ENCODE measurements around the gene SPATA2.
A peak's percentile ranks its signal among the peaks of the same experiment; 100 is the strongest.

The SPATA2 gene

GRCh38 chr20:49955167-49955566 is 39.8 kb upstream of the SPATA2 start:
- no peak for ATAC-seq

GRCh38 chr20:49951151-49951550 is 35.8 kb upstream of the SPATA2 start:
- peak; percentile 89 for ATAC-seq
- TF ChIP-seq ZFP30 (CRISPR knock-in tag; IDR thresholded peaks at IDR 0.05) (no peak), CREB5 (CRISPR knock-in tag; IDR thresholded peaks at IDR 0.05; ENCODE audit: low read depth) (no peak), GLIS3 (CRISPR knock-in tag; IDR thresholded peaks at IDR 0.05) (no peak), BACH2 (CRISPR knock-in tag; IDR thresholded peaks at IDR 0.05; ENCODE audit: borderline replicate concordance) (no peak), ZNF8 (CRISPR knock-in tag; IDR thresholded peaks at IDR 0.05) (no peak), PATZ1 (CRISPR knock-in tag; IDR thresholded peaks at IDR 0.05; ENCODE audit: borderline replicate concordance) (no peak), ARNTL (CRISPR knock-in tag; IDR thresholded peaks at IDR 0.05; ENCODE audit: borderline replicate concordance, low read depth) (no peak), TOX (CRISPR knock-in tag; IDR thresholded peaks at IDR 0.05; ENCODE audit: borderline replicate concordance) (no peak), CSRNP3 (CRISPR knock-in tag; IDR thresholded peaks at IDR 0.05) (no peak), ZC3H10 (CRISPR knock-in tag; IDR thresholded peaks at IDR 0.05) (no peak), RARB (CRISPR knock-in tag; IDR thresholded peaks at IDR 0.05) (no peak), OSR1 (CRISPR knock-in tag; IDR thresholded peaks at IDR 0.05) (no peak)

More at GRCh38 chr20:49955167-49955566, 39.8 kb upstream of the SPATA2 start:
- no peak for TF ChIP-seq TOX (CRISPR knock-in tag; IDR thresholded peaks at IDR 0.05; ENCODE audit: borderline replicate concordance)
- no peak for TF ChIP-seq CREB5 (CRISPR knock-in tag; IDR thresholded peaks at IDR 0.05; ENCODE audit: low read depth)
- TF ChIP-seq TSHZ2 (CRISPR knock-in tag; IDR thresholded peaks at IDR 0.05), result no peak
- no peak for TF ChIP-seq GLIS3 (CRISPR knock-in tag; IDR thresholded peaks at IDR 0.05)
- TF ChIP-seq CSRNP3 (CRISPR knock-in tag; IDR thresholded peaks at IDR 0.05), result no peak
- no peak for TF ChIP-seq CSDC2 (CRISPR knock-in tag; IDR thresholded peaks at IDR 0.05)
- TF ChIP-seq ZNF70 (CRISPR knock-in tag; IDR thresholded peaks at IDR 0.05), result no peak
- TF ChIP-seq ESRRG (CRISPR knock-in tag; IDR thresholded peaks at IDR 0.05), result no peak
- no peak for TF ChIP-seq PATZ1 (CRISPR knock-in tag; IDR thresholded peaks at IDR 0.05; ENCODE audit: borderline replicate concordance)
- no peak for TF ChIP-seq PPARA (CRISPR knock-in tag; IDR thresholded peaks at IDR 0.05; ENCODE audit: borderline replicate concordance)
- TF ChIP-seq SNAI2 (CRISPR knock-in tag; IDR thresholded peaks at IDR 0.05), result no peak
- TF ChIP-seq OSR1 (CRISPR knock-in tag; IDR thresholded peaks at IDR 0.05), result no peak
- TF ChIP-seq ZFP3 (CRISPR knock-in tag; IDR thresholded peaks at IDR 0.05), result no peak
